ENCODE measurements around the gene GBP3. TPM values are rescaled to one million over a fixed set of nuclear protein-coding genes. Genes with fewer than 3 reads are reported as not detected.
"Not testable (repeated sequence)": the region's sequence is repeated elsewhere in the genome, so short reads cannot be mapped to it uniquely, and the experiment has no call there.

Gene GBP3
- total and polyA plus RNA-seq, 4 donors, result 9.5 to 47.8 (median 23.0) TPM

GRCh38 chr1:88985692-88986091, 37.0 kb downstream of the GBP3 start:
- peaks cover 0 to 3% of the 10 kb centered on the region in 2 donors for H3K36me3 ChIP-seq (ENCODE audit: control insufficient read depth in 1 of 2, insufficient read depth in 2 of 2, low read length in 1 of 2)
- no peaks in the 10 kb centered on the region for H3K27me3 ChIP-seq (ENCODE audit: control insufficient read depth in 1 of 2, insufficient read depth in 2 of 2, low read length in 1 of 2)
- peak overlapping the region in 1 of 2 donors; percentile 4 for H3K27ac ChIP-seq (ENCODE audit: low read depth in 1 of 2, low read length in 2 of 2)
- 94% methylated on average over 4 of the region's 4 CpGs for WGBS, 2 donors
- no peak for DNase-seq
- no peak for ATAC-seq (ENCODE audit: low FRiP score)
- no peaks in the 10 kb centered on the region for H3K9me3 ChIP-seq (ENCODE audit: control insufficient read depth, low read length)
- intact Hi-C loops (cut with DNase I), result no loop called here
- peaks cover 0 to 4% of the 10 kb centered on the region in 2 donors for H3K4me1 ChIP-seq (ENCODE audit: control insufficient read depth in 1 of 2, insufficient read depth in 2 of 2, low read length in 2 of 2)
- H3K4me3 ChIP-seq (ENCODE audit: low read length in 2 of 2), result no peak overlapping the region

GRCh38 chr1:88985032-88985431, 37.6 kb downstream of the GBP3 start:
- 0 to 9% methylated on average over 1 of the region's 1 CpG for WGBS, 2 donors
- no peaks in the 10 kb centered on the region for H3K9me3 ChIP-seq (ENCODE audit: control insufficient read depth, low read length)
- peaks cover 0 to 4% of the 10 kb centered on the region in 2 donors for H3K4me1 ChIP-seq (ENCODE audit: control insufficient read depth in 1 of 2, insufficient read depth in 2 of 2, low read length in 2 of 2)
- no peak overlapping the region for H3K4me3 ChIP-seq (ENCODE audit: low read length in 2 of 2)
- peak overlapping the region in 1 of 2 donors; percentile 32 for H3K27ac ChIP-seq (ENCODE audit: low read depth in 1 of 2, low read length in 2 of 2)
- H3K36me3 ChIP-seq (ENCODE audit: control insufficient read depth in 1 of 2, insufficient read depth in 2 of 2, low read length in 1 of 2), result peaks cover 0 to 3% of the 10 kb centered on the region in 2 donors
- DNase-seq, result no peak
- peak; percentile 62 for ATAC-seq (ENCODE audit: low FRiP score)
- no peaks in the 10 kb centered on the region for H3K27me3 ChIP-seq (ENCODE audit: control insufficient read depth in 1 of 2, insufficient read depth in 2 of 2, low read length in 1 of 2)
- intact Hi-C loops (cut with DNase I), result no loop called here

- H3K4me1 ChIP-seq (ENCODE audit: control insufficient read depth in 1 of 2, insufficient read depth in 2 of 2, low read length in 2 of 2), result peaks cover 2 to 4% of the 10 kb centered on the region in 2 donors
- 71 to 73% methylated on average over 1 of the region's 1 CpG for WGBS, 2 donors
- peaks cover 0 to 3% of the 10 kb centered on the region in 2 donors for H3K36me3 ChIP-seq (ENCODE audit: control insufficient read depth in 1 of 2, insufficient read depth in 2 of 2, low read length in 1 of 2)
- no peak for DNase-seq
- H3K27me3 ChIP-seq (ENCODE audit: control insufficient read depth in 1 of 2, insufficient read depth in 2 of 2, low read length in 1 of 2), result no peaks in the 10 kb centered on the region
- H3K27ac ChIP-seq (ENCODE audit: low read depth in 1 of 2, low read length in 2 of 2), result no peak overlapping the region
- ATAC-seq (ENCODE audit: low FRiP score), result no peak
- no peak overlapping the region for H3K4me3 ChIP-seq (ENCODE audit: low read length in 2 of 2)
- intact Hi-C loops (cut with DNase I), result no loop called here
- H3K9me3 ChIP-seq (ENCODE audit: control insufficient read depth, low read length), result no peaks in the 10 kb centered on the region
Observed at GRCh38 chr1:88984569-88984968, 38.1 kb downstream of the GBP3 start.

GRCh38 chr1:88983791-88984559, 38.7 kb downstream of the GBP3 start:
- H3K27ac ChIP-seq (ENCODE audit: low read depth in 1 of 2, low read length in 2 of 2), result no peak overlapping the region
- intact Hi-C loops (cut with DNase I), result no loop called here
- WGBS, 2 donors, result 79 to 84% methylated on average over 17 of the region's 17 CpGs
- no peaks in the 10 kb centered on the region for H3K27me3 ChIP-seq (ENCODE audit: control insufficient read depth in 1 of 2, insufficient read depth in 2 of 2, low read length in 1 of 2)
- no peaks in the 10 kb centered on the region for H3K9me3 ChIP-seq (ENCODE audit: control insufficient read depth, low read length)
- H3K4me3 ChIP-seq (ENCODE audit: low read length in 2 of 2), result no peak overlapping the region
- H3K4me1 ChIP-seq (ENCODE audit: control insufficient read depth in 1 of 2, insufficient read depth in 2 of 2, low read length in 2 of 2), result peaks cover 2 to 4% of the 10 kb centered on the region in 2 donors
- no peak for DNase-seq
- peak; percentile 70 for ATAC-seq (ENCODE audit: low FRiP score)
- peaks cover 0 to 3% of the 10 kb centered on the region in 2 donors for H3K36me3 ChIP-seq (ENCODE audit: control insufficient read depth in 1 of 2, insufficient read depth in 2 of 2, low read length in 1 of 2)

GRCh38 chr1:88982055-88982454, 40.6 kb downstream of the GBP3 start:
- intact Hi-C loops (cut with DNase I), result no loop called here
- Histone ChIP-seq H3K36me3 (ENCODE audit: control insufficient read depth in 1 of 2, insufficient read depth in 2 of 2, low read length in 1 of 2) (peaks cover 0 to 2% of the 10 kb centered on the region in 2 donors), H3K27me3 (ENCODE audit: control insufficient read depth in 1 of 2, insufficient read depth in 2 of 2, low read length in 1 of 2) (no peaks in the 10 kb centered on the region), H3K4me1 (ENCODE audit: control insufficient read depth in 1 of 2, insufficient read depth in 2 of 2, low read length in 2 of 2) (peaks cover 2 to 4% of the 10 kb centered on the region in 2 donors), H3K9me3 (ENCODE audit: control insufficient read depth, low read length) (no peaks in the 10 kb centered on the region), H3K4me3 (ENCODE audit: low read length in 2 of 2) (no peak overlapping the region), H3K27ac (ENCODE audit: low read depth in 1 of 2, low read length in 2 of 2) (no peak overlapping the region)
- DNase-seq (no peak), ATAC-seq (ENCODE audit: low FRiP score) (no peak)

GRCh38 chr1:88981506-88981905, 41.2 kb downstream of the GBP3 start:
- 85 to 88% methylated on average over 2 of the region's 2 CpGs for WGBS, 2 donors
- ATAC-seq (ENCODE audit: low FRiP score); intact Hi-C loops (cut with DNase I): not testable (repeated sequence)

GRCh38 chr1:88980870-88981269, 41.8 kb downstream of the GBP3 start:
- intact Hi-C loops (cut with DNase I), result no loop called here
- DNase-seq (no peak), ATAC-seq (ENCODE audit: low FRiP score) (no peak)
- H3K27ac ChIP-seq (ENCODE audit: low read depth in 1 of 2, low read length in 2 of 2), result no peak overlapping the region
- no peaks in the 10 kb centered on the region for H3K36me3 ChIP-seq (ENCODE audit: control insufficient read depth in 1 of 2, insufficient read depth in 2 of 2, low read length in 1 of 2)
- H3K9me3 ChIP-seq (ENCODE audit: control insufficient read depth, low read length), result no peaks in the 10 kb centered on the region
- H3K4me3 ChIP-seq (ENCODE audit: low read length in 2 of 2), result no peak overlapping the region
- WGBS, 2 donors, result 20 to 26% methylated on average over 1 of the region's 1 CpG
- H3K27me3 ChIP-seq (ENCODE audit: control insufficient read depth in 1 of 2, insufficient read depth in 2 of 2, low read length in 1 of 2), result no peaks in the 10 kb centered on the region
- H3K4me1 ChIP-seq (ENCODE audit: control insufficient read depth in 1 of 2, insufficient read depth in 2 of 2, low read length in 2 of 2), result peaks cover 2 to 4% of the 10 kb centered on the region in 2 donors

More at GRCh38 chr1:88981506-88981905, 41.2 kb downstream of the GBP3 start:
- not testable (repeated sequence) for H3K27me3 ChIP-seq (ENCODE audit: control insufficient read depth in 1 of 2, insufficient read depth in 2 of 2, low read length in 1 of 2); H3K4me3 ChIP-seq (ENCODE audit: low read length in 2 of 2); H3K9me3 ChIP-seq (ENCODE audit: control insufficient read depth, low read length); H3K4me1 ChIP-seq (ENCODE audit: control insufficient read depth in 1 of 2, insufficient read depth in 2 of 2, low read length in 2 of 2); H3K27ac ChIP-seq (ENCODE audit: low read depth in 1 of 2, low read length in 2 of 2); DNase-seq; H3K36me3 ChIP-seq (ENCODE audit: control insufficient read depth in 1 of 2, insufficient read depth in 2 of 2, low read length in 1 of 2)

GRCh38 chr1:88979749-88980116, 42.9 kb downstream of the GBP3 start:
- Histone ChIP-seq H3K4me3 (ENCODE audit: low read length in 2 of 2) (no peak overlapping the region), H3K4me1 (ENCODE audit: control insufficient read depth in 1 of 2, insufficient read depth in 2 of 2, low read length in 2 of 2) (peaks cover 0 to 2% of the 10 kb centered on the region in 2 donors), H3K27ac (ENCODE audit: low read depth in 1 of 2, low read length in 2 of 2) (peak overlapping the region in 1 of 2 donors; percentile 67), H3K36me3 (ENCODE audit: control insufficient read depth in 1 of 2, insufficient read depth in 2 of 2, low read length in 1 of 2) (no peaks in the 10 kb centered on the region), H3K9me3 (ENCODE audit: control insufficient read depth, low read length) (no peaks in the 10 kb centered on the region), H3K27me3 (ENCODE audit: control insufficient read depth in 1 of 2, insufficient read depth in 2 of 2, low read length in 1 of 2) (no peaks in the 10 kb centered on the region)
- DNase-seq (no peak), ATAC-seq (ENCODE audit: low FRiP score) (no peak)
- intact Hi-C loops (cut with DNase I), result no loop called here

- Histone ChIP-seq H3K4me1 (ENCODE audit: control insufficient read depth in 1 of 2, insufficient read depth in 2 of 2, low read length in 2 of 2) (peaks cover 0 to 2% of the 10 kb centered on the region in 2 donors), H3K27me3 (ENCODE audit: control insufficient read depth in 1 of 2, insufficient read depth in 2 of 2, low read length in 1 of 2) (no peaks in the 10 kb centered on the region), H3K9me3 (ENCODE audit: control insufficient read depth, low read length) (no peaks in the 10 kb centered on the region), H3K36me3 (ENCODE audit: control insufficient read depth in 1 of 2, insufficient read depth in 2 of 2, low read length in 1 of 2) (no peaks in the 10 kb centered on the region), H3K4me3 (ENCODE audit: low read length in 2 of 2) (no peak overlapping the region), H3K27ac (ENCODE audit: low read depth in 1 of 2, low read length in 2 of 2) (peak overlapping the region in 1 of 2 donors; percentile 67)
- DNase-seq (no peak), ATAC-seq (ENCODE audit: low FRiP score) (no peak)
- WGBS, 2 donors, result 44 to 58% methylated on average over 2 of the region's 2 CpGs
- intact Hi-C loops (cut with DNase I), result no loop called here
Observed at GRCh38 chr1:88979054-88979748, 43.5 kb downstream of the GBP3 start.
